ENCODE measurements around the gene CRYBG1.
A peak's percentile ranks its signal among the peaks of the same experiment; 100 is the strongest.

CRYBG1 gene

DNA sequence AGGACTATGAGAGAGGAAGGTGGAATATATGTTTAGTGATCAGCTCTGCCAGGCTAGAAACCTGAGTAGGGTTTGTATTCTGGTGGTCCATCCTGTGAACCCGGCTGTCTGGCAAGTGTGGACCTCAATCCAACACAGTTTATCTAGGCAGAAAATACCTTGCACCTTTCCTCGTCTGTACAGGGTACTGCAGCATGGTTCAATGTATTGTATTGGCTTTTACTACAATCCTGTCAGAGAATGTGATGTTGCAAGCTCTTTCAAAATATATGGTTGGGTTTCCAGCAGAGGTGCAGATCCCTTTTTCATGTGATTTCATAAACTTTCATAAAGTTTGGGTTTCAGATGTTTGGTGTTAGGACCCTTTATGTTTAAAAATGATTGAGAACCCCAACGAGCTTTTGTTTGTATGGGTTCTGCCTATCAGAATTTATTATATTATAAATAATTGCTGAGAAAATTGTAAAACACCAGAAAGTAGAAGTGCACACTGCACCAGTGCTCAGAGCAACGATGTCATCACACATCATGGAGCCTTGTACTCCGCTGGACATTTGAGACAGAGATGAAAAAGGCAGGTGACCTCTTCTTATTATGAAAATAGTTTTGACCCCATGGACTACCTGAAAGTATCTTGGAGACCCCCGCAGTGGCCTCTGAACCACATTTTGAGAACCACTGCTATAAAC lies 162.2 kb downstream of the CRYBG1 start:
- H3K27ac Mint-ChIP-seq, result peak overlapping the region; percentile 97
- H3K4me1 Mint-ChIP-seq (ENCODE audit: low read depth), result peaks cover 83% of the 10 kb centered on the region
- H3K9me3 Mint-ChIP-seq (ENCODE audit: low read depth), result no peaks in the 10 kb centered on the region
- peaks cover under 1% of the 10 kb centered on the region for H3K36me3 Mint-ChIP-seq
- H3K27me3 Mint-ChIP-seq, result no peaks in the 10 kb centered on the region
- peak overlapping the region; percentile 87 for H3K4me3 Mint-ChIP-seq

DNA sequence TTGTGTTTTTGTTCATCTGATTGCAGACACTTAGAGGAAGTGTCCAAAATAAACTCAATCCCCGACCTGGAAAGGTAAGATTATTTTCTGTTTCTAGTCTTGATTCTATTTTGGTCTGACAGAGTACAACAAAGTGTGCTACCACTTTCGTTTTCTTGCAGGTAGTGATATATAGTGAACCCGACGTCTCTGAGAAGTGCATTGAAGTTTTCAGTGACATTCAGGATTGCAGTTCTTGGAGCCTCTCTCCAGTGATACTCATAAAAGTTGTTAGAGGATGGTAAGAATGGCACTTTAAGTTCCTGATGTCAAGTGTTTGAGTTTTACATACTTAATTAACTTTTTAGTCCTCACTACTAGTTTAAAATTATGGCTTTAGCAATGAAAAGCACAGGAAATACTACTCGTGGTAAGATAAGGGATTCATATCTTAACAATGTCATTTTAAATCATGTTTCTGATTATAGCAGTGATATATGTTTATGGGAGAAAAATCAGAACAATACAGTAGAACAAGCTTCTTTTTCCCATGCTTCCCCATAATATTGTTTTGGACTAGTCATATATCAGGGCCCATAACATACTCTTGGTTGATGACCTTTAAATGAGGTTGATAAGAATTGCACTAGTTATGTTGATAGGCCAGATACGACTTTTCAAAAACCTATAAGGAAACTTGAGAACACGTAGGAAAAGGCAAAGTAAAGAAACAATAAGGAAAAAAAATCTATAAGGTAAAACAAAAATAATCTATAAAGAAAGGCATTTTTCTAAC lies 164.8 kb downstream of the CRYBG1 start:
- Mint-ChIP-seq H3K27ac (peak overlapping the region; percentile 90), H3K4me1 (ENCODE audit: low read depth) (peaks cover 80% of the 10 kb centered on the region), H3K27me3 (no peaks in the 10 kb centered on the region), H3K4me3 (peak overlapping the region; percentile 87), H3K36me3 (peaks cover 14% of the 10 kb centered on the region), H3K9me3 (ENCODE audit: low read depth) (no peaks in the 10 kb centered on the region)

DNA sequence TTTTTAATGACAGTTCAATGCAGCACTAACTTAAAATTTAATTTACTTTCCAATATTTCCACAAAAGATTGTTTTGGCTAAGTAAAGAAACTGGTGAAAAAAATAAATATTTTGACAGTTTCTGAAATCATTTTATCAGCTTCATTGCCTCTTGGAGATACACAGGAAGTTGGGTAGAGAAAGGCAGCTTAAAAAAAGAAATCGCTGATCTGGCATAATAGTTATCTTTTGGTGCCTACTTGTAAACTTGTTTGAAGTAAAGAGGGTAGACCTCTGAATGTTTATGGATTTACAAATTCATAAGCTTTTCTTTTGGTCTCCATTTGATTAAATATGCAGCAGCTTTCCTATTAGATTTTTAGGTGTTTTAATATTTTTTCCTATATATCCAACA lies 165.4 kb downstream of the CRYBG1 start:
- Mint-ChIP-seq H3K9me3 (ENCODE audit: low read depth) (no peaks in the 10 kb centered on the region), H3K4me3 (peak overlapping the region; percentile 87), H3K4me1 (ENCODE audit: low read depth) (peaks cover 79% of the 10 kb centered on the region), H3K27me3 (no peaks in the 10 kb centered on the region), H3K27ac (peak overlapping the region; percentile 90), H3K36me3 (peaks cover 14% of the 10 kb centered on the region)

DNA sequence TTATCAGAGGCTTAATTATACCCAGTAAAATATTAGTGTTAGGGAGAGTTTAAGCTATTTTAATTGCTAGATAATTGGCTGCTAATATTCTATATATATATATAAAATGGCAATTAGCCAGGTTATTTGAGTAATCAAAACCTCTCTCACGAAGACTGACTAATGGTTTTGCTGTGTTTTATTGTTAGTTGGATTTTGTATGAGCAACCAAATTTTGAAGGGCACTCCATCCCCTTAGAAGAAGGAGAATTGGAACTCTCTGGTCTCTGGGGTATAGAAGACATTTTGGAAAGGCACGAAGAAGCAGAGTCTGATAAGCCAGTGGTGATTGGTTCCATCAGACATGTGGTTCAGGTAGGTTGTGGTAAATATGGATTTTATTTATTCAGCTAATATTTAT lies 166.6 kb downstream of the CRYBG1 start:
- H3K27ac Mint-ChIP-seq, result peak overlapping the region; percentile 75
- H3K36me3 Mint-ChIP-seq, result peaks cover 17% of the 10 kb centered on the region
- H3K27me3 Mint-ChIP-seq, result no peaks in the 10 kb centered on the region
- no peak overlapping the region for H3K4me3 Mint-ChIP-seq
- peaks cover 75% of the 10 kb centered on the region for H3K4me1 Mint-ChIP-seq (ENCODE audit: low read depth)
- no peaks in the 10 kb centered on the region for H3K9me3 Mint-ChIP-seq (ENCODE audit: low read depth)

DNA sequence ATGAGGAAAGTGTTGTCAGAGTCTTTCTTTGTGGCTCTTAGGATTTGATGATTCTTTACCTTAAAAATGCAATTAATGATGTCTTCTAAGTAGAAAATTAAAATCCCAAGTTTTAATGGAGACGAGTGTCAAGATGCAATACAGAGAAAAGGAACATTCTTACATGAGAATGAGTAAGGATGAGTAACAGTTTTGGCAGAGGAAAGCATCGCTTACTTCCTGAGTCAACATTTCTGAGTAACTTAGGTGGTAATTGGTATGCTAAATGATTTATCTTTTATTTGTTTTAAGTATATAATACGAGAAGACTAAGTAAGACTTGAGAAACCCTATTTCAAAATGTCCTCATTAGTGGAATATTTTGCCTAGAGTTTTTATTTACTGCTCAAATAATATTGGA lies 167.5 kb downstream of the CRYBG1 start:
- H3K4me1 Mint-ChIP-seq (ENCODE audit: low read depth), result peaks cover 76% of the 10 kb centered on the region
- H3K36me3 Mint-ChIP-seq, result peaks cover 20% of the 10 kb centered on the region
- H3K9me3 Mint-ChIP-seq (ENCODE audit: low read depth), result no peaks in the 10 kb centered on the region
- H3K4me3 Mint-ChIP-seq, result peak overlapping the region; percentile 75
- H3K27ac Mint-ChIP-seq, result peak overlapping the region; percentile 96
- H3K27me3 Mint-ChIP-seq, result no peaks in the 10 kb centered on the region

DNA sequence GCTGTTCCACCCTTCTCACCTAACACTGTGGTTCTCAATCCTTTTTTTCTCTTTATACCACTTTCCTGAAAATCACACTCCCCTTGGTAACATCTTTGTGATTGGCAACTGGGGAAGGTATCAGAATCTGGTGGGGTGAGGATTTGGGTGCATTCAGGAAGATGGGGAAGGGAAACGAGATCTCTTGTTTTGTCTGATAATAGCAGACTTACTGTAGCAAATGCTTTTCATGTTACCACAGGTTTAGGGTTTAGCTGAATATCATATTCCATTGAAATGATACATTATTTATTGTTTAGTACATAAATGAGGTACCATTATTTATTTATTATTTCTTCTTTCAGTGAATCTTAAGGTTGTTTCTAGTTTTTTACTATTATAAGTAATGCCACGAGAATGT lies 168.0 kb downstream of the CRYBG1 start:
- no peaks in the 10 kb centered on the region for H3K27me3 Mint-ChIP-seq
- H3K4me1 Mint-ChIP-seq (ENCODE audit: low read depth), result peaks cover 78% of the 10 kb centered on the region
- H3K36me3 Mint-ChIP-seq, result peaks cover 24% of the 10 kb centered on the region
- H3K9me3 Mint-ChIP-seq (ENCODE audit: low read depth), result no peaks in the 10 kb centered on the region
- H3K4me3 Mint-ChIP-seq, result peak overlapping the region; percentile 60
- H3K27ac Mint-ChIP-seq, result peak overlapping the region; percentile 96

DNA sequence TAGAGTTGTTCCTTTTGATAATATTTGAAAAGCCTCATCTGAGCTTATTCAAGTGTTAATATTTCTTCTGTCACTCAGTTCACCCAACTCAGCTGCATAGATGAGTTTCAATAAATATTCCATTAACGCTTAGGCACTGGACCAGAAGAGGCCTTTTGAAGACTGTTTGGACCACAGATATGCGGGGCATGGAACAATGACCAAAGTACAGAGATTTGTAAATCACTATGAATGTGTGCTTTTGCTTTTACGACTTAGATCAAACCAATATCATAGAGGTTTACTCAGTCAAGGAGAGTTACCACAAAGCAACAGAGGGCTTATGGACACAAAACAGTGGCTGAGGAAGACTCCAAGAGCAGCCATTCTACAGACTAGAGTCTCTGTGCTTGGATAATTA lies 168.9 kb downstream of the CRYBG1 start:
- Mint-ChIP-seq H3K36me3 (peaks cover 28% of the 10 kb centered on the region), H3K4me3 (no peak overlapping the region), H3K4me1 (ENCODE audit: low read depth) (peaks cover 78% of the 10 kb centered on the region), H3K9me3 (ENCODE audit: low read depth) (no peaks in the 10 kb centered on the region), H3K27ac (peak overlapping the region; percentile 51), H3K27me3 (no peaks in the 10 kb centered on the region)

DNA sequence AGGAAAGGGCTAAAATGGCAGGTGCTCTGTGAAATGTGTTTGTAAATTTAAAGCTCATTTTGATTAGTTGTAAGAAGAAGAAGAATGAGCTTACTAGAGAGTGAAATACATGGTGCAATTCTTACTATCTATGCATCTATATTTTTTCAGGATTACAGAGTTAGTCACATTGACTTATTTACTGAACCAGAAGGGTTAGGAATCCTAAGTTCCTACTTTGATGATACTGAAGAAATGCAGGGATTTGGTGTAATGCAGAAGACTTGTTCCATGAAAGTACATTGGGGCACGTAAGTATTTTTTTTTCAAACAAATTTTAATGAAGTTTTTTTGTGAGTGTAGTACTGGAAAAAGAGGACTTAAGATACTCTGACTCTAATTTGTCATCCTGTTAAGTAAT lies 169.5 kb downstream of the CRYBG1 start:
- Mint-ChIP-seq H3K9me3 (ENCODE audit: low read depth) (no peaks in the 10 kb centered on the region), H3K4me1 (ENCODE audit: low read depth) (peaks cover 79% of the 10 kb centered on the region), H3K36me3 (peaks cover 28% of the 10 kb centered on the region), H3K27me3 (no peaks in the 10 kb centered on the region), H3K4me3 (no peak overlapping the region), H3K27ac (peak overlapping the region; percentile 51)

DNA sequence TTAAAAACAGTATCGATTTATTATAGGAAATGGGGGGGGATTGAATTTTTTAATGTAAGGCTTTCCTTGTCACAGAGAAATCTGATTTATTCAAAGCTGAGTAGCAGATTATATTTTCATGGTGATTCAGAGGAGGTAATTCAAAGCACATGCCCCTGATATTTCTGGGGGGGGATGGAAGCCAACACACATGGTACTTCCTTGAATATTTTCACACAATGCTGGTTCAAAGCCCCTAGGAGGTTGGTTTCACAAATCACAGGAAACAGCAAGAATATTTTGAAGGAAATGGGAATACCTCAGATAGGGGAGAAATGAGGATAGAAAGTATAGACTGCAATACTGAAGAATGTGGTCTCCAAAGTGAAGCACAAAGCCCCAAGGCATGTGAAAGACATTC lies 170.0 kb downstream of the CRYBG1 start:
- no peaks in the 10 kb centered on the region for H3K9me3 Mint-ChIP-seq (ENCODE audit: low read depth)
- no peaks in the 10 kb centered on the region for H3K27me3 Mint-ChIP-seq
- H3K4me3 Mint-ChIP-seq, result no peak overlapping the region
- peaks cover 79% of the 10 kb centered on the region for H3K4me1 Mint-ChIP-seq (ENCODE audit: low read depth)
- no peak overlapping the region for H3K27ac Mint-ChIP-seq
- H3K36me3 Mint-ChIP-seq, result peaks cover 28% of the 10 kb centered on the region

DNA sequence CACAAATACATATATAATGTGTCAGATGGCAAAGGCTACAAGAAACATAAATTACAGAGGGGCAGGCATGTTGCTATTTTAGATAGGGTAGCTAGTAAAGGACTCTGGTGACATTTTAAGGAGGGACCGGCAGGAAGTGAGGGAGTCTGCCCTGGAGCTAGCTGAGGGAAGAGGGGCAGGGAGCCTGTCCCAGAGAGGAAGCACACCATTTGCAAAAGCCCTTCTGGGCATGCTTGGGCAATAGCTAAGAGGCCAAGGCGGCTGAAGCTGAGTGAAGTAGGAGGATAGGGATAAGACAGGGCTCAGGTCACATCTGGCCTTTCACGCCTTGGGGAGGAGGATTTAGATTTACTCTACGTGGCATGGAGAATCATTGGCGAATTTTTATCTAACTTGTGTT lies 172.5 kb downstream of the CRYBG1 start:
- Mint-ChIP-seq H3K36me3 (peaks cover 27% of the 10 kb centered on the region), H3K9me3 (ENCODE audit: low read depth) (no peaks in the 10 kb centered on the region), H3K27ac (peak overlapping the region; percentile 98), H3K27me3 (no peaks in the 10 kb centered on the region), H3K4me1 (ENCODE audit: low read depth) (peaks cover 82% of the 10 kb centered on the region), H3K4me3 (peak overlapping the region; percentile 48)

DNA sequence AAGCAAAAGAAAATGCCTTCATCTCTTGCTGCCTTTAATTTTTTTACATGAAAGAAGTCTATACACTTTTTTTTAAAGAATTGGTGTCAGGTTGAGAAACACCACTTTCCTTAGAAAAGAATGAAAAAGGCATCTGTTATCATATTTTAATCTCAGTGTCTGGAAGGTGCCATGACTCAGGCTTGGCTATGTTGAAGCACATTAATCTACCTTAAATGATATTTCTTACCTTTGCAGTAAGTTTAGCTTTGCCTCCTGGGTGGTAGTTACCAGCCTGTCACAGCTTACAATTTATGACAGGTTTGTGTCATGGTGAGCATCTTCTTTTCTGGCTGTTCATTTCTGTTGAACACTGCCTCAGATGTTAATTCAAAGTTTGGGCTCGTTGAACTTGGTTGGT lies 173.5 kb downstream of the CRYBG1 start:
- Mint-ChIP-seq H3K4me3 (peak overlapping the region; percentile 67), H3K27me3 (no peaks in the 10 kb centered on the region), H3K27ac (peak overlapping the region; percentile 98), H3K9me3 (ENCODE audit: low read depth) (no peaks in the 10 kb centered on the region), H3K36me3 (peaks cover 25% of the 10 kb centered on the region), H3K4me1 (ENCODE audit: low read depth) (peaks cover 82% of the 10 kb centered on the region)

DNA sequence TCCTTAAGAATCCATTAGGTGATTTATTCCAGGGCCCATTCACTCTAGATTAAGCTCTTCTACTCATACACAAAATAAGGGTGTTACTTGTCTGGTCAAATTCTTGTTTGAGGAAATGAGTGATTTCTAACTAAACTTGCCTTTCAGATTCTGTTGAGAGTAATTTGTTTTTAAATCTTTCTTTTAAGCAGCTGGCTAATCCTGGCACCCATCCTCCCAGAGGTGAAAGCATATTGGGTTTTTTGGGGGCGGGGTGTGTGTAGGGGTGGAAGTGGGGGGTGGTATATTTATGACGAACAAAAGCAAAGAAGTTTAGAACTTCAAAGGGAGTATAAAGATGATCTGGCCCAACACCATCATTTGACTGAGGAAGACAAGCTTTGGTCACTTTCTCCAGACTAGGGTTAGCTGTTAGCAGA lies 174.1 kb downstream of the CRYBG1 start:
- H3K9me3 Mint-ChIP-seq (ENCODE audit: low read depth), result no peaks in the 10 kb centered on the region
- peak overlapping the region; percentile 98 for H3K27ac Mint-ChIP-seq
- peak overlapping the region; percentile 67 for H3K4me3 Mint-ChIP-seq
- H3K27me3 Mint-ChIP-seq, result no peaks in the 10 kb centered on the region
- H3K36me3 Mint-ChIP-seq, result peaks cover 20% of the 10 kb centered on the region
- peaks cover 78% of the 10 kb centered on the region for H3K4me1 Mint-ChIP-seq (ENCODE audit: low read depth)

DNA sequence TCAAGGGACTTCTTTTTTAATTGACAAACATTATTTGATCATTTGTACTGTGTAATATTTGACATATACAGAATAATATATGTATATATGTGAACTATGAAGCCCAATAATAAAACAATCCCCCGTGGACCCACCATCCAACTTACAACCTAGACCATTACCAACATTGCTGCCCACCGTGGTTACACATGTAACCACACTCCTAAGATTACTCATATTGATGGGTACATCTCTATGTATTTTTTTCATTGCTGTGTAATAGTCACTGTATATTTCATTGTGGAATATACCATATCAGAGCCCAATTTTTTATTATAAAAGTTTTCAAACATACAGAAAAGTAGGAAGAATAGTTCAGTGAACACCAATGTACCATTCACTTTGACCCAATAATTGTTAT lies 174.5 kb downstream of the CRYBG1 start:
- Mint-ChIP-seq H3K27ac (peak overlapping the region; percentile 98), H3K9me3 (ENCODE audit: low read depth) (no peaks in the 10 kb centered on the region), H3K4me3 (peak overlapping the region; percentile 67), H3K27me3 (no peaks in the 10 kb centered on the region), H3K4me1 (ENCODE audit: low read depth) (peaks cover 75% of the 10 kb centered on the region), H3K36me3 (peaks cover 16% of the 10 kb centered on the region)

DNA sequence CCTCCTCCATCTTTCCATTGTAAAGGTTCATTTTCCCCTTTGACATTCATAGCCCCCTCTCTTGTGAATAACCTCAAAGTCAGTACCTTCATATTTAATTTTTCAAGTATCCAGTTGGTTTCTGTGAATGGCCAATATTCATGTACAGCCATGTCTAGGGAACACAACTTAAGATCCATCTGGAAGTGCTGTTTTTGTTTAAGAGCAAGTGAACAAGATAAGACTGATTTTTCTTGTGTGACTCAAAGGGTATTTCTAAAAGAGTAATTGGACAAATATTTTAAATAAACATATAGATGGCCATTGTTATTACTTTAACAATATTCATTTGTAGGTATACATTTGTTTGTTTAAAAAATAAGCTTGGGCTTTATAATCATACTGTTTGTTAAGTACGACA lies 175.8 kb downstream of the CRYBG1 start:
- Mint-ChIP-seq H3K36me3 (peaks cover 13% of the 10 kb centered on the region), H3K27ac (peak overlapping the region; percentile 91), H3K27me3 (no peaks in the 10 kb centered on the region)

DNA sequence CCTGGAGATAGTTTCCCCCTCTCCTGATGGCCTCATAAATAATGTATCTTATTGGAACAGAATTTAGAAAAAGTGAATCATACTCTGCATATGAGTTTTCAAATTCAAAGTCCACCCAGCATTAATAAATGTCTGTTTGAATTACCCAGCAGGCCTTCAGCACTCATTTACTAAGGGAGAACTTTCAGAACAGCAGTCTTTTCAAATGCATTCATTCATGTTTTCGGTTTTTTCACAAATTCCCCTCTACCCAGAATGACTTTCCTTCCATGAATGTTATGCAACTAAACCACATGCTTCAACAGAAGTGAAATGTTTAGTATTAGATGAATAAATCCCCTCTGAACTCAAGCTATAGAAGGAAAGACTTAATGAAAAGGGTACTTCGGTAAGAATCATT lies 176.3 kb downstream of the CRYBG1 start:
- Mint-ChIP-seq H3K4me1 (ENCODE audit: low read depth) (peaks cover 67% of the 10 kb centered on the region), H3K4me3 (peak overlapping the region; percentile 8)

More for the DNA sequence above, 175.8 kb downstream of the CRYBG1 start:
- H3K4me1 Mint-ChIP-seq (ENCODE audit: low read depth), result peaks cover 68% of the 10 kb centered on the region
- no peaks in the 10 kb centered on the region for H3K9me3 Mint-ChIP-seq (ENCODE audit: low read depth)
- H3K4me3 Mint-ChIP-seq, result peak overlapping the region; percentile 50

More for the DNA sequence above, 176.3 kb downstream of the CRYBG1 start:
- no peaks in the 10 kb centered on the region for H3K9me3 Mint-ChIP-seq (ENCODE audit: low read depth)
- peak overlapping the region; percentile 91 for H3K27ac Mint-ChIP-seq
- no peaks in the 10 kb centered on the region for H3K27me3 Mint-ChIP-seq
- peaks cover 15% of the 10 kb centered on the region for H3K36me3 Mint-ChIP-seq

All from activated naive CD8-positive, alpha-beta T cell (primary cell).